SU-DHL-6 (cell line): ENCODE results near the gene MEGF6.

ENCODE experiments used
- H2AFZ ChIP-seq: fragments of 200-600 bp; sonication (generic); 2 replicates; pipeline ENCODE4 v1.6.1; 2014; ENCODE audit warnings: low read depth, mild to moderate bottlenecking, moderate library complexity, mixed read lengths, antibody characterized with exemption, low read length; ENCODE audit not compliant: severe bottlenecking
- H3F3A ChIP-seq: fragments of 200-600 bp; shearing (Covaris generic); 2 replicates; pipeline ENCODE4 v1.6.0; 2016; ENCODE audit warnings: antibody characterized with exemption, mild to moderate bottlenecking; ENCODE audit not compliant: insufficient read depth
- H3K27ac ChIP-seq: fragments of 200-600 bp; sonication (generic); 2 replicates; pipeline ENCODE4 v1.5.1; 2016; ENCODE audit warnings: low read depth, mild to moderate bottlenecking, low read length, moderate library complexity, mixed read lengths
- H3K27me3 ChIP-seq: fragments of 200-600 bp; sonication (generic), shearing (Covaris generic); 2 replicates; pipeline ENCODE4 v1.6.0; 2014; ENCODE audit warnings: mild to moderate bottlenecking, low read length
- H3K36me3 ChIP-seq: fragments of 200-600 bp; sonication (generic); 2 replicates; pipeline ENCODE4 v1.6.1; 2014; ENCODE audit warnings: mild to moderate bottlenecking, low read length, mixed read lengths
- H3K4me2 ChIP-seq: fragments of 300-600, 200-600 bp; shearing (Covaris generic), sonication (generic); 2 replicates; pipeline ENCODE4 v1.6.0; 2014; ENCODE audit warnings: low read length, low read depth, mild to moderate bottlenecking; ENCODE audit not compliant: poor library complexity, severe bottlenecking
- H3K4me3 ChIP-seq: fragments of 200-600 bp; sonication (generic); 2 replicates; pipeline ENCODE4 v1.5.1; 2014; ENCODE audit warnings: antibody characterized with exemption, low read length, mild to moderate bottlenecking, mixed read lengths; ENCODE audit not compliant: insufficient read depth, poor library complexity, severe bottlenecking
- H3K79me2 ChIP-seq: fragments of 200-600 bp; sonication (generic); 2 replicates; pipeline ENCODE4 v1.6.1; 2014; ENCODE audit warnings: mild to moderate bottlenecking, low read length, moderate library complexity; ENCODE audit not compliant: insufficient read depth
- H3K9ac ChIP-seq: fragments of 200-600 bp; sonication (generic); 2 replicates; pipeline ENCODE4 v1.7.0; 2014; ENCODE audit warnings: mild to moderate bottlenecking, low read length
- H3K9me2 ChIP-seq: fragments of 200-600 bp; sonication (generic); replicated peaks from 2 replicates; pipeline ENCODE4 v1.6.1; 2014; ENCODE audit warnings: low read length; ENCODE audit not compliant: insufficient read depth
- H3K9me3 ChIP-seq: fragments of 200-600 bp; sonication (generic); 2 replicates; pipeline ENCODE4 v1.6.1; 2014; ENCODE audit warnings: low read length, mixed read lengths; ENCODE audit not compliant: insufficient read depth
- H4K20me1 ChIP-seq: fragments of 200-600 bp; sonication (generic); 2 replicates; pipeline ENCODE4 v1.6.1; 2014; ENCODE audit warnings: low read depth, mild to moderate bottlenecking, antibody characterized with exemption, low read length, moderate library complexity, mixed read lengths
- CTCF ChIP-seq: fragments of 200-600 bp; sonication (generic); IDR thresholded peaks from one replicate; pipeline ENCODE4 v1.5.1; 2017; ENCODE audit warnings: antibody characterized with exemption, mild to moderate bottlenecking, low read length, moderate library complexity; ENCODE audit not compliant: insufficient read depth, poor library complexity, severe bottlenecking
- EZH2phosphoT487 ChIP-seq: fragments of 200-600 bp; sonication (generic), shearing (Covaris generic); conservative IDR thresholded peaks from 2 replicates; pipeline ENCODE4 v1.6.1; 2018; ENCODE audit warnings: mild to moderate bottlenecking, antibody characterized with exemption, low read length, moderate library complexity, mixed read lengths

MEGF6 gene

GRCh38 chr1:3459051-3459908, 152.0 kb downstream of the MEGF6 start:
- no peak for TF ChIP-seq CTCF
- H3K36me3 ChIP-seq: no peaks in the 10 kb centered on the region
- H4K20me1 ChIP-seq: no peaks in the 10 kb centered on the region
- H3K4me3 ChIP-seq: no peak overlapping the region
- no peak overlapping the region for H3K27ac ChIP-seq
- no peaks in the 10 kb centered on the region for H3K79me2 ChIP-seq
- no peaks in the 10 kb centered on the region for H3K9me2 ChIP-seq
- no peak overlapping the region for H2AFZ ChIP-seq
- H3F3A ChIP-seq: no peaks in the 10 kb centered on the region
- H3K9me3 ChIP-seq: no peaks in the 10 kb centered on the region
- no peak overlapping the region for H3K4me2 ChIP-seq
- no peak overlapping the region for H3K9ac ChIP-seq
- H3K27me3 ChIP-seq: no peaks in the 10 kb centered on the region

GRCh38 chr1:3457910-3458883, 153.1 kb downstream of the MEGF6 start:
- Histone ChIP-seq H3K27ac (no peak overlapping the region), H3K9me2 (no peaks in the 10 kb centered on the region), H3K4me2 (no peak overlapping the region), H3K27me3 (no peaks in the 10 kb centered on the region), H3K79me2 (no peaks in the 10 kb centered on the region), H3K9ac (no peak overlapping the region), H4K20me1 (no peaks in the 10 kb centered on the region), H3F3A (no peaks in the 10 kb centered on the region), H3K4me3 (no peak overlapping the region), H3K36me3 (no peaks in the 10 kb centered on the region), H3K9me3 (no peaks in the 10 kb centered on the region), H2AFZ (no peak overlapping the region)
- TF ChIP-seq EZH2phosphoT487: no peak
- no peak for TF ChIP-seq CTCF

GRCh38 chr1:3456964-3457909, 154.1 kb downstream of the MEGF6 start:
- H3K9me3 ChIP-seq: no peaks in the 10 kb centered on the region
- no peaks in the 10 kb centered on the region for H3K9me2 ChIP-seq
- H3K4me2 ChIP-seq: no peak overlapping the region
- TF ChIP-seq EZH2phosphoT487 (no peak), CTCF (no peak)
- H3K27ac ChIP-seq: no peak overlapping the region
- no peak overlapping the region for H3K4me3 ChIP-seq
- H3K36me3 ChIP-seq: no peaks in the 10 kb centered on the region
- no peak overlapping the region for H3K9ac ChIP-seq
- H3K27me3 ChIP-seq: no peaks in the 10 kb centered on the region
- H3K79me2 ChIP-seq: no peaks in the 10 kb centered on the region
- H2AFZ ChIP-seq: no peak overlapping the region
- H4K20me1 ChIP-seq: no peaks in the 10 kb centered on the region
- H3F3A ChIP-seq: no peaks in the 10 kb centered on the region
